K562 (cell line): ENCODE results near the gene ING4.

ENCODE experiments used
- ATF1 ChIP-seq, 2 experiments: fragments of 450-650 bp in 1 of 2; IDR thresholded peaks; 2 replicates each; pipeline ENCODE4 v1.6.1; 2016; ENCODE audit warnings: missing compliant biosample characterization in 1 of 2, missing genetic modification characterization in 1 of 2
- ATF7 ChIP-seq: fragments of 450-650 bp; IDR thresholded peaks from 2 replicates; pipeline ENCODE4 v1.7.1; 2014; ENCODE audit warnings: mild to moderate bottlenecking, moderate library complexity
- ESRRB ChIP-seq: fragments of 250-450 bp; sonication (Bioruptor Pico); IDR thresholded peaks from 2 replicates; pipeline ENCODE4 v1.5.0; 2020; ENCODE audit warnings: mild to moderate bottlenecking, moderate library complexity, borderline replicate concordance
- FOS ChIP-seq: IDR thresholded peaks from 3 replicates; pipeline ENCODE4 v1.6.1; 2011; ENCODE audit not compliant: insufficient read length; ENCODE audit errors: extremely low read depth
- HDAC3 ChIP-seq: fragments of 450-650 bp; IDR thresholded peaks from 2 replicates; pipeline ENCODE4 v1.6.1; 2018; ENCODE audit warnings: borderline replicate concordance, mild to moderate bottlenecking, moderate library complexity; ENCODE audit not compliant: partially characterized antibody
- HMG20A ChIP-seq: fragments of 450-650 bp; formaldehyde crosslinking; conservative IDR thresholded peaks from 2 replicates; pipeline ENCODE4 v1.4.0; 2020; ENCODE audit warnings: mild to moderate bottlenecking, mixed read lengths
- POLR2A ChIP-seq: fragments of 450-650 bp; conservative IDR thresholded peaks from 2 replicates; pipeline ENCODE4 v1.6.1; 2016
- TAF1 ChIP-seq: IDR thresholded peaks from 2 replicates; pipeline ENCODE4 v1.6.1; 2011; ENCODE audit warnings: mild to moderate bottlenecking, low read length, moderate library complexity; ENCODE audit not compliant: insufficient read depth, control insufficient read depth, severe bottlenecking; ENCODE audit errors: extremely low read depth
- ZNF707 ChIP-seq: fragments of 250-450 bp; sonication (Bioruptor Pico); conservative IDR thresholded peaks from 2 replicates; pipeline ENCODE4 v1.8.0; 2022; ENCODE audit warnings: inconsistent platforms, mild to moderate bottlenecking, moderate library complexity
- TF ChIP-seq, protein P1 (sequence below), 3 experiments: IDR thresholded peaks in 2 of 3; conservative IDR thresholded peaks in 1 of 3; 2 replicates each; pipeline ENCODE4 v1.5.1; 2011 to 2012; ENCODE audit warnings: low read length in 3 of 3, mild to moderate bottlenecking in 3 of 3, control low read depth in 2 of 3, improper control_type of control experiment in 1 of 3, inconsistent platforms in 1 of 3, low read depth in 1 of 3, mixed read lengths in 1 of 3, moderate library complexity in 1 of 3; ENCODE audit not compliant: insufficient read depth in 2 of 3
- TF ChIP-seq, protein P2 (sequence below): sonication (generic); formaldehyde crosslinking; IDR thresholded peaks from 2 replicates; pipeline ENCODE4 v1.8.1; 2023; ENCODE audit warnings: mild to moderate bottlenecking, missing genetic modification reagents
- TF ChIP-seq, protein P3 (sequence below), 2 experiments: IDR thresholded peaks in 1 of 2; conservative IDR thresholded peaks in 1 of 2; 2 replicates each; pipeline ENCODE4 v1.6.1; 2016; ENCODE audit warnings: low read depth in 2 of 2, mild to moderate bottlenecking in 1 of 2, missing compliant biosample characterization in 1 of 2, missing genetic modification characterization in 1 of 2, moderate library complexity in 1 of 2
- TF ChIP-seq, protein P4 (sequence below), 2 experiments: fragments of 450-650 bp in 1 of 2; sonication (generic) in 1 of 2; formaldehyde crosslinking; conservative IDR thresholded peaks; 2 replicates each; pipeline versions ENCODE4 v1.4.0 to v1.8.1; 2020 to 2022; ENCODE audit warnings: mild to moderate bottlenecking in 1 of 2, missing genetic modification reagents in 1 of 2

GRCh38 chr12:6626654-6627283 lies 36.1 kb downstream of the ING4 start:
- TF ChIP-seq, protein P1, sequence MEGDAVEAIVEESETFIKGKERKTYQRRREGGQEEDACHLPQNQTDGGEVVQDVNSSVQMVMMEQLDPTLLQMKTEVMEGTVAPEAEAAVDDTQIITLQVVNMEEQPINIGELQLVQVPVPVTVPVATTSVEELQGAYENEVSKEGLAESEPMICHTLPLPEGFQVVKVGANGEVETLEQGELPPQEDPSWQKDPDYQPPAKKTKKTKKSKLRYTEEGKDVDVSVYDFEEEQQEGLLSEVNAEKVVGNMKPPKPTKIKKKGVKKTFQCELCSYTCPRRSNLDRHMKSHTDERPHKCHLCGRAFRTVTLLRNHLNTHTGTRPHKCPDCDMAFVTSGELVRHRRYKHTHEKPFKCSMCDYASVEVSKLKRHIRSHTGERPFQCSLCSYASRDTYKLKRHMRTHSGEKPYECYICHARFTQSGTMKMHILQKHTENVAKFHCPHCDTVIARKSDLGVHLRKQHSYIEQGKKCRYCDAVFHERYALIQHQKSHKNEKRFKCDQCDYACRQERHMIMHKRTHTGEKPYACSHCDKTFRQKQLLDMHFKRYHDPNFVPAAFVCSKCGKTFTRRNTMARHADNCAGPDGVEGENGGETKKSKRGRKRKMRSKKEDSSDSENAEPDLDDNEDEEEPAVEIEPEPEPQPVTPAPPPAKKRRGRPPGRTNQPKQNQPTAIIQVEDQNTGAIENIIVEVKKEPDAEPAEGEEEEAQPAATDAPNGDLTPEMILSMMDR (IDR thresholded peaks at IDR 0.05 in 2 of 3, conservative IDR thresholded peaks at IDR 0.05 in 1 of 3; ENCODE audit: insufficient read depth in 2 of 3, low read depth in 1 of 3, low read length in 3 of 3) = no peak
- TF ChIP-seq, protein P2, sequence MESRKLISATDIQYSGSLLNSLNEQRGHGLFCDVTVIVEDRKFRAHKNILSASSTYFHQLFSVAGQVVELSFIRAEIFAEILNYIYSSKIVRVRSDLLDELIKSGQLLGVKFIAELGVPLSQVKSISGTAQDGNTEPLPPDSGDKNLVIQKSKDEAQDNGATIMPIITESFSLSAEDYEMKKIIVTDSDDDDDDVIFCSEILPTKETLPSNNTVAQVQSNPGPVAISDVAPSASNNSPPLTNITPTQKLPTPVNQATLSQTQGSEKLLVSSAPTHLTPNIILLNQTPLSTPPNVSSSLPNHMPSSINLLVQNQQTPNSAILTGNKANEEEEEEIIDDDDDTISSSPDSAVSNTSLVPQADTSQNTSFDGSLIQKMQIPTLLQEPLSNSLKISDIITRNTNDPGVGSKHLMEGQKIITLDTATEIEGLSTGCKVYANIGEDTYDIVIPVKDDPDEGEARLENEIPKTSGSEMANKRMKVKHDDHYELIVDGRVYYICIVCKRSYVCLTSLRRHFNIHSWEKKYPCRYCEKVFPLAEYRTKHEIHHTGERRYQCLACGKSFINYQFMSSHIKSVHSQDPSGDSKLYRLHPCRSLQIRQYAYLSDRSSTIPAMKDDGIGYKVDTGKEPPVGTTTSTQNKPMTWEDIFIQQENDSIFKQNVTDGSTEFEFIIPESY (CRISPR knock-in tag) = no peak
- TF ChIP-seq ESRRB (CRISPR knock-in tag) (no peak), TAF1 (peak; percentile 63), ATF1 (CRISPR knock-in tag; IDR thresholded peaks at IDR 0.05) (no peak), ATF1 (tag; IDR thresholded peaks at IDR 0.05) (no peak), ZNF707 (CRISPR knock-in tag) (no peak), HDAC3 (no peak), ATF7 (0 out of 2 replicates have a peak, but pooled peaks have one; percentile 24), HMG20A (no peak), POLR2A (no peak; the same call in 1 of the 2 replicates), FOS (no peak)
- TF ChIP-seq, protein P3, sequence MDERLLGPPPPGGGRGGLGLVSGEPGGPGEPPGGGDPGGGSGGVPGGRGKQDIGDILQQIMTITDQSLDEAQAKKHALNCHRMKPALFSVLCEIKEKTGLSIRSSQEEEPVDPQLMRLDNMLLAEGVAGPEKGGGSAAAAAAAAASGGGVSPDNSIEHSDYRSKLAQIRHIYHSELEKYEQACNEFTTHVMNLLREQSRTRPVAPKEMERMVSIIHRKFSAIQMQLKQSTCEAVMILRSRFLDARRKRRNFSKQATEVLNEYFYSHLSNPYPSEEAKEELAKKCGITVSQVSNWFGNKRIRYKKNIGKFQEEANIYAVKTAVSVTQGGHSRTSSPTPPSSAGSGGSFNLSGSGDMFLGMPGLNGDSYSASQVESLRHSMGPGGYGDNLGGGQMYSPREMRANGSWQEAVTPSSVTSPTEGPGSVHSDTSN (CRISPR knock-in tag; IDR thresholded peaks at IDR 0.05; ENCODE audit: low read depth) = no peak
- TF ChIP-seq, protein P3 (tag; conservative IDR thresholded peaks at IDR 0.05; ENCODE audit: low read depth) = no peak
- TF ChIP-seq, protein P4, sequence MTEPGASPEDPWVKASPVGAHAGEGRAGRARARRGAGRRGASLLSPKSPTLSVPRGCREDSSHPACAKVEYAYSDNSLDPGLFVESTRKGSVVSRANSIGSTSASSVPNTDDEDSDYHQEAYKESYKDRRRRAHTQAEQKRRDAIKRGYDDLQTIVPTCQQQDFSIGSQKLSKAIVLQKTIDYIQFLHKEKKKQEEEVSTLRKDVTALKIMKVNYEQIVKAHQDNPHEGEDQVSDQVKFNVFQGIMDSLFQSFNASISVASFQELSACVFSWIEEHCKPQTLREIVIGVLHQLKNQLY (CRISPR knock-in tag; conservative IDR thresholded peaks at IDR 0.05) = no peak
